ENCODE measurements around the gene TMEM40.
A peak's percentile ranks its signal among the peaks of the same experiment; 100 is the strongest.

TMEM40 gene

DNA sequence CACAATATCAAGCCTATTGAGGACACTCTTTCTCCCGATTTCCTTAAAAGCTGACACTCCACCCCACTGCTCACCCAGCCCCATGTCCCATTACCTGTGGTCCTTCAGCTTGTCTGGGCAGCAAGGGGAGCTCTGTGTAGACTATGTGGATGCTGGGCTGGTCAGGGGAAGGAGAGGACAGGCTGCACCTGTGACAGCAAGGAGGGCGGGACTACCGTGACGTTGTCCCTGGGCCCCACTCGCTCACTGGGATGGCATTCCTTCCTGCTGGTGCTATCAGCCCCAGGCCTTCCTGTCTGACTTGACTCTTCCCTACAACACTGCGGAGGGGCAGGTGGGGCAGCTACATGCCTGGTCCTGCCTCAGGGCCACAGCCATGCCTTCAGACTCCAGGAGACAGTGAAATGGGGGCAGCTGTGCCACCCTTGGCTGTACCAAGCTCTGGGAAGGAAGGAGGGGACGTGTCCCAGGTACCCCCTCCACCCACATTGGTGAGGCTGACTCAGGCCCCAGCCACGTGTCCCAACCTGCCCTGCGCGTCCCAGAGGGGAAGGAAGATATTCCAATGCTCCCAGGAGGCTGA, at the start of gene TMEM40:
Gene TMEM40, minus strand, starts transcription at position 163 of the 583 bp plus-strand sequence. CDS start 9,427 bp downstream, outside the sequence.
- Mint-ChIP-seq H3K9me3 (no peaks in the 10 kb centered on the region), H3K27ac (no peak within 1 kb of the TSS), H3K27me3 (ENCODE audit: low read depth) (peaks cover 6% of the 10 kb centered on the region), H3K4me1 (ENCODE audit: low read depth) (peaks cover 5% of the 10 kb centered on the region), H3K4me3 (no peak within 1 kb of the TSS), H3K36me3 (ENCODE audit: low read depth) (no peaks in the 10 kb centered on the region)
- DNase-seq (ENCODE audit: low spot score) = no peak

DNA sequence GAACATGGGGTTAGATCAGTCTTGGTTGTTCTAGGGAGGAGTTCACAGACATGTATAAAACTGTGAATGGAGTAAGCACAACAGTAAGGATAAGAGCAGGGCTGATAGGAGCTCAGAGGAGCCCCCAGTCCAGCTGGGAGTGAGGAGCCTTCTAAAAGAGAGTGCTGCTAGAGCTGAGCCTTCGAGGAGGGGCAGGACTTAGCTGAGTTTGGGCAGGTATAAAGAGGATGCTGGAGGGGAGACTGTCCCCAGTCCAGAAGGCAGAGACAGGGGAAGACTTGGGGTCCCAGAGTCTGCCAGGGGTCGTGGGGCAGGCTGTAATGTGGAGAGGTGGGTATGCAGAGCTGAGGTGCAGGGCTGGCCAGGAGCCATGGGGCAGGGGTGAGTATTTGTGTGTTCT, 49.5 kb upstream of the TMEM40 start:
- Mint-ChIP-seq H3K4me1 (ENCODE audit: low read depth) (peaks cover 3% of the 10 kb centered on the region), H3K9me3 (no peaks in the 10 kb centered on the region), H3K36me3 (ENCODE audit: low read depth) (no peaks in the 10 kb centered on the region), H3K27me3 (ENCODE audit: low read depth) (peaks cover 5% of the 10 kb centered on the region), H3K4me3 (peak overlapping the region; percentile 14), H3K27ac (no peak overlapping the region)
- DNase-seq (ENCODE audit: low spot score) = no peak

DNA sequence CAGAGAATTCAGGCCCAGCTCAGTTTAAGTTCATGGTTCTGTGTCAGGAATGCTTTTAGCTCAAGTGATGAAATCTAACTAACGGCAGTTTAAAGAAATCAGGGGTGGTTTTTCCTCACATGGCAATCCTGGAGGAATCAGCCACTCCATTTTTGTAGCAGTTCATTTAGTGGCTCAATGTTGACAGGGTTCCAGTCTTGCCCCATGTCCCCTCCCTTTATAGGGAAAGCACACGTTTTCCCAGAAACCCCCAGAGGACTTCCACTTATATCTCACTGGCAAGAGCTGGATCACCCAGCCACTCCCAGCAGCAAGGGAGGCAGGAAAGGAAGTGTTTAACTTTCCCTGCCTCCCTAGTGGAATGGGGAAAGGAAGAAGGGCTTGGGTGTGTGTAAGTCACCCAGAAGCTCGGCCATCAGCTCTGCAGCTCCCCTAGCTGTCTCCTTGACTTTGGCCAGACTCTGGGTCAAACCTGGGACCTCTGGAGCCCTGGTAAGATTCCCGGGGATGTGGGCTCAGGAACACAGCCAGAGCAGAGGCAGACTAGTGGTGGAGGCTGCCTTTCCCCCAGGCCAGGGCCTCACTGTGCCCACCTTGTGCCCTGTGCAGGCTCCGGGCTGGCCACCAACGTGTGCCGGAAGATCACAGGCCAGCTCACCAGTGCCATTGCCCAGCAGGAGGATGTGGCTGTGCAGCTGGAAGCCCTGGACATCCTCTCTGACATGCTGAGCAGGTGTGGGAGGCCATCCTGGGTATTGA, 48.7 kb upstream of the TMEM40 start:
- peaks cover 5% of the 10 kb centered on the region for H3K27me3 Mint-ChIP-seq (ENCODE audit: low read depth)
- H3K9me3 Mint-ChIP-seq = no peaks in the 10 kb centered on the region
- H3K36me3 Mint-ChIP-seq (ENCODE audit: low read depth) = no peaks in the 10 kb centered on the region
- DNase-seq (ENCODE audit: low spot score) = no peak
- H3K4me3 Mint-ChIP-seq = no peak overlapping the region
- no peak overlapping the region for H3K27ac Mint-ChIP-seq
- H3K4me1 Mint-ChIP-seq (ENCODE audit: low read depth) = peaks cover 3% of the 10 kb centered on the region

GRCh38 chr3:12807066-12807465, 48.0 kb upstream of the TMEM40 start:
- DNase-seq (ENCODE audit: low spot score) = no peak
- no peak overlapping the region for H3K27ac Mint-ChIP-seq
- no peak overlapping the region for H3K4me3 Mint-ChIP-seq
- H3K4me1 Mint-ChIP-seq (ENCODE audit: low read depth) = peaks cover 3% of the 10 kb centered on the region
- peaks cover 5% of the 10 kb centered on the region for H3K27me3 Mint-ChIP-seq (ENCODE audit: low read depth)
- H3K36me3 Mint-ChIP-seq (ENCODE audit: low read depth) = no peaks in the 10 kb centered on the region
- H3K9me3 Mint-ChIP-seq = no peaks in the 10 kb centered on the region

DNA sequence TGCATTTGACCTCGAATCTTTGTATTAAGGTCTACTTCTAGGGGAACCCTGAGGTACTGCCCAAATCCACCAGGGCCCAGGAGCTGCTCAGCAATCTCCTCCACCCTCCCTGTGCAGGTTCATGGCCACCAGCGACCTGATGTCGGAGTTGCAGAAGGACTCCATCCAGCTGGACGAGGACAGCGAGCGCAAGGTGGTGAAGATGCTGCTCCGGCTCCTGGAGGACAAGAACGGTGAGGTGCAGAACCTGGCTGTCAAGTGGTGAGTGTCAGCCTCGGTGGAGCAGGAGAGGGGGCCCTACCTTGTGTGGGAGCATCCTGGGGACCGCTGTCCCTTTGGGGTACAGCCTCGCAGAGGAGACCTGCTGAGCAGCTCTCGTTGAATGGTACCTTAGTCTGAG, 44.3 kb upstream of the TMEM40 start:
- H3K4me1 Mint-ChIP-seq (ENCODE audit: low read depth) = no peaks in the 10 kb centered on the region
- H3K27me3 Mint-ChIP-seq (ENCODE audit: low read depth) = peaks cover 1% of the 10 kb centered on the region
- no peak overlapping the region for H3K27ac Mint-ChIP-seq
- H3K9me3 Mint-ChIP-seq = no peaks in the 10 kb centered on the region
- H3K4me3 Mint-ChIP-seq = no peak overlapping the region
- DNase-seq (ENCODE audit: low spot score) = no peak
- H3K36me3 Mint-ChIP-seq (ENCODE audit: low read depth) = no peaks in the 10 kb centered on the region

DNA sequence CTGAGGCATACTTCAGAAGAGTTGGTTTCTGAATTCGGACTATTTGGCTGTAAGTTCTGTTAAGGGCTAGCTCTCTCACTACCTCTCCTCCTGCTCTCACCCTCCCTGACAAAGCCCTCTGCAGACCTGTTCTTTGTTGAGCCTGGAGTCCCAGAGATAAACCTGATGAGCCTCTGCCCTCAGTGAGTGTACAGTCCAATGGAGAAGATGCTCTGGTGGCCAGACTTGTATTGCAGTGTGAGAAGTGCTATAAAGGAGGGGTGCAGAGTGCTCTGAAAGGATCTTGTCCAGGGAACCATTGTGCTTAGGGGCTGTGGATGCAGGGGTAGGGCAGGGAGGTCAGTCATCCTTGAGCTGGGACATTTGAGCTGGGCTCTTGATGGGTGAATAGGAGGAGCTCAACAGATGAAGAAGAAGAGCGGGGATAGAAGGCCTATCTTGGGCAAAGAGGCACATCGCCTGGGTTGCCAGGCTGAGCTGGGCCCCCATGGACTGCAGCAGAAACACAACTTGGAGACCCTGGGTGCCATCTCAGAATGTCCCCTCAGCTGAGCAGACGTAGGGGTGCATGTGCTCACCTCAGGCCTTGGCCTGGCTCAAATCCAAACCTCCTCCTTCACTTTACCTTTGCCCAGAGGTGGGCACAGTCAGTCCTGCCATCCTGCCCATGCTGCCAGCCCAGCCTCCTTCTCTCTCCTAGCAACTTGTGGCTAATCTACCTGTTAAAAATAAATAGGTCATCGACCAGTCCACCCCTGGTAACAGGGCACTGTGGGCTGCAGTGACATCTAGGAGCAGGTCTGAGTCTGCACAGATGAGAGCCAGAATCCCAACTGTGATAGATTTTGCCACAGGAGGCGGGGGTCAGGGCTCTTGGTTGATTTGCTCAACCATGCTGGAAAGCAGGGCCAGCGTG, 40.7 kb upstream of the TMEM40 start:
- H3K36me3 Mint-ChIP-seq (ENCODE audit: low read depth) = no peaks in the 10 kb centered on the region
- H3K27ac Mint-ChIP-seq = no peak overlapping the region
- peaks cover 1% of the 10 kb centered on the region for H3K4me1 Mint-ChIP-seq (ENCODE audit: low read depth)

DNA sequence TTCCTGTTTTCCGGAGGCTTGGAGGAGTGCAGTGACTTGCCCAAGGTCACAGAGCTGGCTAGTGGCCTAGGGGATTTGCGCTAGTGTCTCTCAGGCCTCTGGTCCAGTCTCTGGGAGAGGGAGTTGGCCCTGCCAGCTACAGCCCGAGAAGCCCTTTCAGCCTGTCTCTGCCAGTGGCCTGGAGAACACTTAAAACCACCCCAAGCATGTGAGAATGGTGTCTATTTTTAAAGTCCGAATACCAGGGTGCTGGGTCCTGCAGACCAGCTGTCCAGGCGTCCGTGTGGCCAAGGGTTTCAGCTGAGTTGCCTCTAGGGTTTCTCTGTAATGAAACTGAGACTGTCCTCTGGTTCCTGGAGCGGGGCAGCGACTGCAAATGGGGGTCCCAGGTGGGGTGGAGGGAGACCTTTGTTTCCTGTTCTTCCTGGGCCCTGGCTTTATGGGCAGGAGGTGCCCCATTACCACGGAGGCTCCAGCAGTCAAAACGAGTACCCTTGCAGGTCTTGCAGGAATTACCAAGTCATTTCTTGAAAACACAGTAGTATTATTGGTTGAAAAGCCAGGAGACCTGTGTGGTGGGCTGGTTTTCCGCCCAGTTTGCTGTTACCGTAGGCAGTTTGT, 39.6 kb upstream of the TMEM40 start:
- Mint-ChIP-seq H3K4me1 (ENCODE audit: low read depth) (peaks cover 1% of the 10 kb centered on the region), H3K36me3 (ENCODE audit: low read depth) (no peaks in the 10 kb centered on the region), H3K27ac (no peak overlapping the region), H3K4me3 (no peak overlapping the region), H3K27me3 (ENCODE audit: low read depth) (peaks cover 23% of the 10 kb centered on the region), H3K9me3 (no peaks in the 10 kb centered on the region)
- no peak for DNase-seq (ENCODE audit: low spot score)

More for the DNA sequence above, 40.7 kb upstream of the TMEM40 start:
- DNase-seq (ENCODE audit: low spot score) = no peak
- Mint-ChIP-seq H3K27me3 (ENCODE audit: low read depth) (peaks cover 23% of the 10 kb centered on the region), H3K4me3 (no peak overlapping the region), H3K9me3 (no peaks in the 10 kb centered on the region)

- no peaks in the 10 kb centered on the region for H3K36me3 Mint-ChIP-seq (ENCODE audit: low read depth)
- H3K4me3 Mint-ChIP-seq = no peak overlapping the region
- peaks cover 23% of the 10 kb centered on the region for H3K27me3 Mint-ChIP-seq (ENCODE audit: low read depth)
- no peak overlapping the region for H3K27ac Mint-ChIP-seq
- no peak for DNase-seq (ENCODE audit: low spot score)
- H3K4me1 Mint-ChIP-seq (ENCODE audit: low read depth) = peaks cover 1% of the 10 kb centered on the region
- no peaks in the 10 kb centered on the region for H3K9me3 Mint-ChIP-seq
These were observed 39.0 kb upstream of the TMEM40 start for GRCh38 chr3:12797892-12798558.

DNA sequence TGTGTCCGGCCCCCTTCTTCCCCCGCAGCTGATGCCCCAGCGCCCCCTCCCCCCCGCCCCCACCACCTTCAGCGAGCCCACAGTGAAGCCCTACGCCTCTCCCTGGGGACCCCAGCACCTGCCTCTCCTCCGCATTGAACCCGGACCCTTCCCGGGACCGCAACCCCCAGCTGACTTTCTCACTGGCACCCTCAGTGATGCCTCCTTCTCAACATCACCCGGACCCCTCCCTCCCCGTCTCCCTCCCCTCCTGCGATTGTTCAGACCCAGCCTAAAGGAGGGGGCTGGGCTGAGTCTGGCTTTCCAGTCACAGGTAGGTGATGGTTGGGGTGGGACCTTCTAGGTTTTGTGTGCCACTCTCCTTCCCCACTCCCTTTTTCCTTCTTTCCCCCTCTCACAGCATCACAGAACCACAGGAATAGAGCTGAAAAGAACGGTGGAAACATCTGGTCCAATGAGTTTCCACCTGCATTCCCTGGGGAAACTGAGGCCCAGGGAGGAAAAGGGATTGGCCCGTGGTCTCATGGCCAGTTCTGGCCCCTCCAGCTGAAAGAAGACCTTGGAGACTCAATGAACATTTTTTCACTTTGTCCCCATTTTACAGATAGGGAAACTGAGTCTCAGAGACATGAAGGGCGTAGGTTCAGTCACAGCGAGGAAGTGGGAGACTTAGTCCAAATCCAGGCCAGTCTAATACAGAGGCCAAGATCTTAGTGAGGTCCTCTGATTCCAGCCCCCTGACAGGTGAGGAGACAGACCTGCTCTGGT, 38.2 kb upstream of the TMEM40 start:
- no peak for DNase-seq (ENCODE audit: low spot score)
- Mint-ChIP-seq H3K9me3 (no peaks in the 10 kb centered on the region), H3K36me3 (ENCODE audit: low read depth) (no peaks in the 10 kb centered on the region), H3K4me1 (ENCODE audit: low read depth) (peaks cover 1% of the 10 kb centered on the region), H3K27me3 (ENCODE audit: low read depth) (peaks cover 24% of the 10 kb centered on the region), H3K4me3 (peak overlapping the region; percentile 10), H3K27ac (no peak overlapping the region)

DNA sequence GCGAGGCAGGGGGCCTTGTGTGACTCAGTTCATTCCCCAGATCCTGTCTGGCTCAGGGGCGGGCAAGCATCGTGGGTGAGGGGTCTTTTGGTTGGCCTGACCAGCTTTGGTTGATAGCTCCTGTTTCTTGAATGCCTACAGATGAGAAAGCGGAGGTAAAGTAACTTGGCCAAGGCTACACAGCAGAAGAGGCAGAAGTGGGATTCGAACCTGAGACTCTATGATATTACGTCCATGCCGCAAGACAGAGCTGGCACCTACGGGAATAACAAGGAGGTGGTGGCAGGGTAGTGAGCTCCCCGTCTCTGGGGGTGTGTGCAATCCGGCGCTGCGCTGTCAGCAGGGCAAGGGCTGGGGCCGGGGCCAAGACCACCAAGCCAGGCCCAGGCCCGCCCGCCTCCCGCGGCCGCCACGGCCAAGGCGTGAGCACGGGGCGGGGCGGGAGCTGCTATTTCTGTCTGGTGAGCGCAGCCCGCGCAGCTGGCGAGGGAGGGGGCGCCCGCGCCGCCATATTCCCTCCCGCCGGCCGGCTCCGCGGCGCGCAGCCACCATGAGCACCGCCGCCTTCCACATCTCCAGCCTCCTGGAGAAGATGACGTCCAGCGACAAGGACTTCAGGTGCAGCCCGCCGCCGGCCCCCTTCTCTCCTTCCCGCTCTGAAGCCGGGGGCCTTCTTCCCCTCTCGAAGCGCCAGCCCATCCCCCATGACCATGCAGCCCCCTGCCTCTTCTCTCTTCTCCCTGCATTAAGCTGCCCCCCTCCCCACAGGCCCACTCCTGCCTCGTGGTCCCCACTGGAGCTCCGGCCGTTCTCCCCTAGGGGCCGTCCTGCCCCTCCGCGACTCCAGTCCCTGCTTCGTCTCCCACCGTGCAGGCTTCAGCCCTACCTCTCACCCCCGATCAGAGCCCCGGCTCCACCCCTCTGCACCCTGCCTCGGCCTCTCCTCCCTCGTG, 37.4 kb upstream of the TMEM40 start, which contains the start of gene CAND2:
Gene CAND2, plus strand, starts transcription at position 510 of the 953 bp plus-strand sequence. Its CDS starts 41 bp downstream, at position 551.
- no peak within 1 kb of the TSS for H3K27ac Mint-ChIP-seq
- H3K4me3 Mint-ChIP-seq = peak within 1 kb of the TSS; percentile 71
- no peaks in the 10 kb centered on the region for H3K36me3 Mint-ChIP-seq (ENCODE audit: low read depth)
- H3K27me3 Mint-ChIP-seq (ENCODE audit: low read depth) = peaks cover 25% of the 10 kb centered on the region
- H3K9me3 Mint-ChIP-seq = no peaks in the 10 kb centered on the region
- DNase-seq (ENCODE audit: low spot score) = peak; percentile 20
- peaks cover 1% of the 10 kb centered on the region for H3K4me1 Mint-ChIP-seq (ENCODE audit: low read depth)

DNA sequence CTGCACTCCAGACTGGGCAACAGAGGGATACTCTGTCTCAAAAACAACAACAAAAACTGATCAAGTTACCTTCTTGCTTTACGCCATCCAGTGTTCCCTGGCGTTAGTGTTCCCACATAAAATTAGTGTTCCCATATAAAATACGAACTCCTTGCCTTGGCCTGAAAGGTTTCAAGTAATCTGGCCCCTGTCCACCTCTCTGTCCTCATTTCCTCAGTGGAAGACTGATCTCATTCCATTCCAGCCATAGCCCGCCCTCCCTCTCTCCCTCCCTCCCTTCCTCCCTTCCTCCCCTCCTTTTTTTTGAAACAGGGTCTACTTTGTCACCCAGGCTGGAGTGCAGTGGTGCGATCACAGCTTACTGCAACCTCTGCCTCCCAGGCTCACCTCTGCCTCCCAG, 34.6 kb upstream of the TMEM40 start:
- peaks cover 1% of the 10 kb centered on the region for H3K4me1 Mint-ChIP-seq (ENCODE audit: low read depth)
- peaks cover 27% of the 10 kb centered on the region for H3K27me3 Mint-ChIP-seq (ENCODE audit: low read depth)
- no peaks in the 10 kb centered on the region for H3K9me3 Mint-ChIP-seq
- no peaks in the 10 kb centered on the region for H3K36me3 Mint-ChIP-seq (ENCODE audit: low read depth)
- no peak overlapping the region for H3K4me3 Mint-ChIP-seq
- H3K27ac Mint-ChIP-seq = no peak overlapping the region
- no peak for DNase-seq (ENCODE audit: low spot score)

DNA sequence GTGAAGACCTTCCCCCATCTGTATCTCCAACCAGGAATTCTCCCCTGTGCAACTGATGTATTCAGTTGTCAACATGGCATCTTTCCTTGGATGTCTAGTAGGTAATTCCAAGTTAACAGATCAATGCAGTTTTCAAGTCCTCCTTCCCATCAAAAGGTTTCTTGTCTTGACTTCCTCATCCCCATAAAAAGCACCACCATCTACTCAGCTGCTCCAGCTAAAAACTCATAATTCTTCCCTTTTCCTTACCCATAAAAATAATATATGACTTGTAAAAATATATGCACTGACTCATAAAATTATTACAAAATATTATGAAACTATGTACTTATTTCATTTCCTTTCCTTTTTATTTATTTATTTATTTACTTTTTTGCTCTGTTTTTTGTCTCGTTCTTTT, 32.4 kb upstream of the TMEM40 start:
- Mint-ChIP-seq H3K36me3 (ENCODE audit: low read depth) (no peaks in the 10 kb centered on the region), H3K27me3 (ENCODE audit: low read depth) (peaks cover 13% of the 10 kb centered on the region), H3K4me1 (ENCODE audit: low read depth) (peaks cover 1% of the 10 kb centered on the region), H3K9me3 (no peaks in the 10 kb centered on the region), H3K27ac (no peak overlapping the region), H3K4me3 (no peak overlapping the region)
- no peak for DNase-seq (ENCODE audit: low spot score)
